HCEC 1CT (cell line): ENCODE results near the gene FUS.
A peak's percentile ranks its signal among the peaks of the same experiment; 100 is the strongest.
"Not testable (repeated sequence)": the region's sequence is repeated elsewhere in the genome, so short reads cannot be mapped to it uniquely, and the experiment has no call there.

Source experiments
- DNase-seq: peaks from one replicate; pipeline ENCODE4 v3.0.0-alpha.2; 2017

FUS gene

GRCh38 chr16:31144418-31144817 lies 35.5 kb upstream of the FUS start:
- peak; percentile 1 for DNase-seq

- no peak for DNase-seq
These were observed 34.4 kb upstream of the FUS start for GRCh38 chr16:31145398-31145990.

DNA sequence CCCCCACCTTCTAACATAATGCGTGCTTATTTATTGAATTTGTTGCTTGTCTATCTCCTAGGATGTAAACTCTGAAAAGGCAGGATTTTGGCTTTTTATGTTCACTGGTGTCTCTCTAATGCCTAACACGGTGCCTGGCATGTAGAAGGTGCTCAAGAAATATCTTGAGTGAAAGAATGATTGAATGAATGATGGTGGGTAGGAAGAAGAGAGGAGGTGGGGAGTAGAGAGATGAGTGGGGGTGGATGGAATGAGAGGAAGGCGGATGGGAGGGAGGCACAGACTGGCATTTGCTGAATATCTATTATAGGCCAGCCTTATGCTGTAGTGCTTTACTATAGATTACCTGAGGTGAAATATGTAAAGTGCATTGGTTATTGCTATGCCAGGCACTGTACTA lies 32.4 kb upstream of the FUS start:
- DNase-seq: no peak

DNA sequence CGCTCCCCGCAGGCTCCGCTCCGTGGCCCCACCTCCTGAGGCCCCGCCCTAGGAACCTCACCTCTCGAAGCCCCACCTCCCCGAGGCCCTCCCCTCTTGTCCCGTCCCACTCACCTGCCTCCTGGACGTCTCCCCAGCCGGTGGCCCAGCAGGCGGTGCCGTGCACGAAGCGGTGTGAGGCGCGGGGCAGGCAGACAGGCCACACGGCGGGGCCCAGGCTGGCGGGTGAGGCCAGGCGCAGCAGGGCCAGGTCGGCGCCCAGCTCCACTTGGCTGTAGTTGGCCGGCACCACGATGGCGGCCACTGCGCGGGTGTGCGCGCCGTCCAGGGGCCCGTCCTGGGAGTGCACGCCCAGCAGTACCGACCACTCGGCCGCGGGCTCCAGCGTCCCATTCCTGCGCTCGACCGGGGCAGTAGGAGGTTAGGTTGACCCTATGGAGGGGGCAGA lies 31.6 kb upstream of the FUS start:
- DNase-seq: no peak

DNA sequence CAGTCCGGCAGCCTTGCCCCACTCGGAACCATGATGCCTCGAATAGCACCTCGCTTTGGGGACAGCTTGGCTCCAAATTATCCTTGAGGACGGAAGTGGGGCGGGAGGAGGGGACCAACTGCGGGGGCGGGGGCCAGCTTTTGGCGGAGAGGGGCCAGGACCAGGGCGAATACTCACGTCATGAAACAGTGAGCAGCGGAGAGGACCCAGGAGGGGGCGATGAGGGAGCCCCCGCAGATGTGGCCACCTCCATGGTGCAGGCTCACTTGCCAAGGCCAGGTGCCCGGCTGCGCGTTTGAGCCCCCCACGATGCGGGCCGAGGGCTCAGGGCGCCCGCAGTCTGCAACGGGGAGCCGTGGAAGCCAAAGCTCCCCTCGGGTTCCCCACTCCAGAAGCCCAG lies 31.0 kb upstream of the FUS start:
- no peak for DNase-seq

- no peak for DNase-seq
These were observed 30.6 kb upstream of the FUS start for GRCh38 chr16:31149332-31149731.

GRCh38 chr16:31149894-31150890 lies 29.7 kb upstream of the FUS start, which contains the start of gene PRSS36:
TSS of gene PRSS36 (minus strand) at chr16:31150066. CDS start at chr16:31150035, 31 bp downstream.
- no peak for DNase-seq

DNA sequence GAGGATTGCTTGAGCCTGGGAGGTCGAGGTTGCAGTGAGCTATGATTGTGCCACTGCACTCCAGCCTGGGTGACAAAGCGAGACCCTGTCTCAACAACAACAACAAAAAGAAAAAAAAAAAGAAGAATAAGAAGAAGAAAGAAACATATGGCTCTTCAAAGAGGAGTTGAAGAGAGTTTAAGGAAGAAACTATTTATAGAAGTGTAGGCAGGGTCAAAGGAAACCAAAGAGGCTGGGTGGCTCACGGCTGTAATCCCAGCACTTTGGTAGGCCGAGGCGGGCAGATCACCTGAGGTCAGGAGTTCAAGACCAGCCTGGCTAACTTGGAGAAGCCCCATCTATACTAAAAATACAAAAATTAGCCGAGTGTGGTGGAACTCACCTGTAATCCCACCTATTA lies 29.0 kb upstream of the FUS start:
- DNase-seq: not testable (repeated sequence)

GRCh38 chr16:31157136-31157535 lies 22.8 kb upstream of the FUS start:
- no peak for DNase-seq

DNA sequence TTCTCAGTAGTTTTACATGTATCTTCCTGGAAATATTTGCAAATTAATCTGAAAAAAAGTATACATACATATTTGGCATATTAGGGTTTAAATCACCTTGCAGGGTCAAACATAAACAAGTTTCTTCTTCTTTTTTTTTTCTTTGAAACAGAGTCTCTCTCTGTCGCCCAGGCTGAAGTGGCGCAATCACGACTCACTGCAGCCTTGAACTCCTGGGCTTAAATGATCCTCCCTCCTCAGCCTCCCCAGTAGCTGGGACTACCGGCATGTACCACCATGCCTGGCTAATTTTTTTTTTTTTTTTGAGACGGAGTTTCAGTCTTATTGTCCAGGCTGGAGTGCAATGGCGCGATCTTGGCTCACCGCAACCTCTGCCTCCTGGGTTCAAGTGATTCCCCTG lies 12.6 kb upstream of the FUS start:
- no peak for DNase-seq

- DNase-seq: no peak
These were observed 11.1 kb upstream of the FUS start for GRCh38 chr16:31168848-31169247.

GRCh38 chr16:31170048-31170447 lies 9.9 kb upstream of the FUS start:
- DNase-seq: not testable (repeated sequence)

- no peak for DNase-seq
These were observed 2.8 kb upstream of the FUS start for GRCh38 chr16:31177136-31177535.

GRCh38 chr16:31179219-31179746 lies 656 bp upstream of the FUS start:
- no peak for DNase-seq

DNA sequence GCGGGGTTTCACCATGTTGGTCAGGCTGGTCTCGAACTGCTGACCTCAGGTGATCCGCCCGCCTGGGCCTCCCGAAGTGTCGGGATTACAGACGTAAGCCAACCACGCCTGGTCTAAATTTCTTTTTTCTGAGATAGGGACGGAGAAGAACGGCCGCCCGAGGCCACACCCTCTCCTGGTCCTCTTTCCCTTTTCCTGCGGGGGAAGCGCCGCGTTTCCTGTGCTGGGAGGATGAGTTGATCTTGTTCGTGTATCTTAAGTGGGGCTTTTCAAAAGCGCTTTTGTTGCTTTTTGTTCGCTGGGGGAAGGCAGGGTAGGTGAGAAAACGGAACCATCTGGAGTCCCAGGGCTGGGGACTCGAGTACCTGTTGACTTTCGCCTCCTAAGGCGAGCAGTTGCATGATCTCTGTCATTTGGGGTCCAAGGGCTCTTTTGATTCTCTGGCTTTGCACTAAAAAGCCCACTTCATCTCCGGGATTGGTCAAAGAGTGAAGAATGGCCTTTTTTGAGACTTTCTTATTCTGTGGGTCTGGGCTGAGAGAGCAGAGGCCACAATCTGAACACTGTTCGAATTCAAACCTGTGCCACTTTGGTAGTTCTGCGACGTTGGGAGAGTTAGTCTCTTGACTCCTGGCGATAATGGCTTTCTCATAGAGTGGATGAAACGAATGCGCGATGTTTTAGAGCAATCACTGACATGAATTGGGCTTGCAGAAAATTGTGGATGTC lies 1.3 kb downstream of the FUS start:
- DNase-seq: peak; percentile 38

- no peak for DNase-seq
These were observed 2.5 kb downstream of the FUS start for GRCh38 chr16:31182391-31182790.

DNA sequence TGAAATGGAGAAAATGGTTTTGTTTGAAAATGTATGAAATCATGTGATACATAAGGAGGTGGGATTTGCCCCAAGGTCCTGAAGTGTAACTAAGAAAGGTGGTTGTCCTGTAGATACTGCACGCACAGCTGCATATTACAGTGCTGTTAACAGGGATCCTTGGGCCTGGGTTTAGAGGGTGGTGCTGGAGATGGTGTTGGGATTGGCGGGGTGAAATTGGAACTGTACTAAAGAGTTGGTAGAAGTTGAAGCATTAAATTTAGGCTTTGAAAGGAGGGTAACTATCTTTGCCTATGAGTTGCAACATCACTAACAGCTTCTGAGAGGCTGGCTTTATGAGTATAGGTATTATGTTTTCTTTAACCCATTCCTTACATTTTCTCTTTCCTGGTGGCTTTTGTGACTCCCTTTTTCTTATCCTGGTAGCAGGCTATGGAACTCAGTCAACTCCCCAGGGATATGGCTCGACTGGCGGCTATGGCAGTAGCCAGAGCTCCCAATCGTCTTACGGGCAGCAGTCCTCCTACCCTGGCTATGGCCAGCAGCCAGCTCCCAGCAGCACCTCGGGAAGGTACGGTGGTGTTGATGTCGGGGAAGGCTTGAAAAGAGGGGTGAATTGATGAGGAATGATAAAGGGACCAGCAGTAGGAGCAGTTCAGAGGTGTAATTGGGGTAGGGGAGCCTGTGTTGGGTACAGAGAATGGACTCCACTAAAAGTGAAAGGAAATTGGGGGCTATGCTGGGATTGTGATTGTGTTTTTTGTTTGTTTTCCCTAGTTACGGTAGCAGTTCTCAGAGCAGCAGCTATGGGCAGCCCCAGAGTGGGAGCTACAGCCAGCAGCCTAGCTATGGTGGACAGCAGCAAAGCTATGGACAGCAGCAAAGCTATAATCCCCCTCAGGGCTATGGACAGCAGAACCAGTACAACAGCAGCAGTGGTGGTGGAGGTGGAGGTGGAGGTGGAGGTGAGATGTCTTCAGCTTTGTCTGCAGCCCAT lies 3.8 kb downstream of the FUS start:
- DNase-seq: no peak

DNA sequence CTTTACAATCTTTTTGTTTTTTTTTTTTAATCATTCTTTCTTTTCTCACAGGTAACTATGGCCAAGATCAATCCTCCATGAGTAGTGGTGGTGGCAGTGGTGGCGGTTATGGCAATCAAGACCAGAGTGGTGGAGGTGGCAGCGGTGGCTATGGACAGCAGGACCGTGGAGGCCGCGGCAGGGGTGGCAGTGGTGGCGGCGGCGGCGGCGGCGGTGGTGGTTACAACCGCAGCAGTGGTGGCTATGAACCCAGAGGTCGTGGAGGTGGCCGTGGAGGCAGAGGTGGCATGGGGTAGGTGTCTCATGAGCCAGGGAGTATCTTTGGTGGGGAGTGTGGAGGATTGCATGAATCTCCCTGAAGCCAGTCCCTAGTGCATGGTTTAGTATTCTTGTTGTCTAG lies 4.9 kb downstream of the FUS start:
- no peak for DNase-seq

DNA sequence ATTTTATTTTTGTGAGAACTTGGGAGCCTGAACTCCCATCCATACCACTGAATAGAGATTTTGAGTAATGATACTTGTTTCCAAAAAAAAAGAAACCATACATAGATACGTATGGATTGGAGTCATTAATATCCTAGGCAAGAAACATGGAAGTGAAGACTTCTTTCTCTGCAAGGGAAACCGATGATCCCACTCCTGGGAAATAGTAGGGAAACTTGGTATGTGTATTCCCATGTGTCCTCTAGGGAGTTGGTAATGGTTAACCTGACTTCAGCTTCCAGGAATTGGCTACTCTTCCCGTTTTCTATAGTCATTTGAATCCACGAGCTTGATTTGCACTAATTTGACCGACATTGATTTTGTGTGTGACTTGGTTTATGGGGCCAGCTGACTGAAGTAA lies 5.4 kb downstream of the FUS start:
- DNase-seq: no peak

GRCh38 chr16:31186176-31186575 lies 6.2 kb downstream of the FUS start:
- no peak for DNase-seq

GRCh38 chr16:31186930-31187807 lies 7.2 kb downstream of the FUS start:
- DNase-seq: no peak
